ENCODE measurements around the gene KRTAP10-10.
"Not testable (repeated sequence)": the region's sequence is repeated elsewhere in the genome, so short reads cannot be mapped to it uniquely, and the experiment has no call there.

Gene KRTAP10-10

GRCh38 chr21:44637018-44637850, at the start of gene KRTAP10-10:
Gene KRTAP10-10, plus strand, starts transcription at chr21:44637356. Its CDS starts 62 bp downstream, at chr21:44637418.
- H3K4me3 ChIP-seq: no peak within 1 kb of the TSS
- no peaks in the 10 kb centered on the region for H3K4me1 ChIP-seq
- no peaks in the 10 kb centered on the region for H4K20me1 ChIP-seq
- H3K9ac ChIP-seq: no peak within 1 kb of the TSS
- H3K27ac ChIP-seq: no peak within 1 kb of the TSS
- no peaks in the 10 kb centered on the region for H3K36me3 ChIP-seq
- H3K27me3 ChIP-seq: no peaks in the 10 kb centered on the region
- H3K9me3 ChIP-seq: peaks cover 20% of the 10 kb centered on the region
- no peak for TF ChIP-seq Cebpa-rat (IDR thresholded peaks at IDR 0.05)
- H3K4me2 ChIP-seq: no peak within 1 kb of the TSS

GRCh38 chr21:44589094-44589493, 48.1 kb upstream of the KRTAP10-10 start:
- Histone ChIP-seq H3K9ac (no peak overlapping the region), H3K27ac (no peak overlapping the region), H3K27me3 (no peaks in the 10 kb centered on the region), H4K20me1 (no peaks in the 10 kb centered on the region), H3K4me1 (peaks cover 24% of the 10 kb centered on the region), H3K9me3 (peaks cover 6% of the 10 kb centered on the region; the same call in 1 of the 2 replicates), H3K4me3 (no peak overlapping the region), H3K36me3 (no peaks in the 10 kb centered on the region), H3K4me2 (no peak overlapping the region)
- no peak for TF ChIP-seq Cebpa-rat (IDR thresholded peaks at IDR 0.05)

- Histone ChIP-seq H3K4me2 (no peak overlapping the region), H3K4me1 (peaks cover 26% of the 10 kb centered on the region), H3K27ac (no peak overlapping the region), H4K20me1 (no peaks in the 10 kb centered on the region), H3K9me3 (peaks cover 6% of the 10 kb centered on the region; the same call in 1 of the 2 replicates), H3K9ac (no peak overlapping the region), H3K27me3 (no peaks in the 10 kb centered on the region), H3K36me3 (no peaks in the 10 kb centered on the region), H3K4me3 (no peak overlapping the region)
- TF ChIP-seq Cebpa-rat (IDR thresholded peaks at IDR 0.05): no peak
Observed at GRCh38 chr21:44589586-44590305, 47.4 kb upstream of the KRTAP10-10 start.

DNA sequence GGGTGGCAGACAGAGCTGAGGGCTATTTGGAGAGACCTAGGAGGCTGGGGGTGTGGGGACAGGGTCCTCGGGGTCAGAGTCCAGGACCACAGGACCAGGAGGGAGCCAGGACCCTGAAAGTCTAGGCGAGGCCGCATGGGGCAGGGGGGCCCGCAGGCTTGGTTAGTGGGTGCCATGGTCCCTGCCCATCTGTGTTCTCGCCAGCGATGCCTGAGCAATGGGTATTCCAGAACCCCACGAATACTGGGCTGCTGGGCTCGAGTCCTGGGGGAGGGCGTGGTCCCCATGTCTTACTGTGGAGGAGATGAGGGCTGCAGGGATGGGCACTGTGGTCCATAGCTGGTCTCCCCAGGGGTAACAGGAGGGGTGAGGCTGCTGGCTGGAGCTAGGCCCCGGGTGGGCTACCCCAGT, 46.8 kb upstream of the KRTAP10-10 start:
- H3K27me3 ChIP-seq: no peaks in the 10 kb centered on the region
- no peak for TF ChIP-seq Cebpa-rat (IDR thresholded peaks at IDR 0.05)
- H3K9ac ChIP-seq: no peak overlapping the region
- peaks cover 32% of the 10 kb centered on the region for H3K4me1 ChIP-seq
- H3K4me3 ChIP-seq: no peak overlapping the region
- H3K27ac ChIP-seq: no peak overlapping the region
- H4K20me1 ChIP-seq: no peaks in the 10 kb centered on the region
- H3K9me3 ChIP-seq: peaks cover 6% of the 10 kb centered on the region; the same call in 1 of the 2 replicates
- H3K4me2 ChIP-seq: no peak overlapping the region
- H3K36me3 ChIP-seq: no peaks in the 10 kb centered on the region

DNA sequence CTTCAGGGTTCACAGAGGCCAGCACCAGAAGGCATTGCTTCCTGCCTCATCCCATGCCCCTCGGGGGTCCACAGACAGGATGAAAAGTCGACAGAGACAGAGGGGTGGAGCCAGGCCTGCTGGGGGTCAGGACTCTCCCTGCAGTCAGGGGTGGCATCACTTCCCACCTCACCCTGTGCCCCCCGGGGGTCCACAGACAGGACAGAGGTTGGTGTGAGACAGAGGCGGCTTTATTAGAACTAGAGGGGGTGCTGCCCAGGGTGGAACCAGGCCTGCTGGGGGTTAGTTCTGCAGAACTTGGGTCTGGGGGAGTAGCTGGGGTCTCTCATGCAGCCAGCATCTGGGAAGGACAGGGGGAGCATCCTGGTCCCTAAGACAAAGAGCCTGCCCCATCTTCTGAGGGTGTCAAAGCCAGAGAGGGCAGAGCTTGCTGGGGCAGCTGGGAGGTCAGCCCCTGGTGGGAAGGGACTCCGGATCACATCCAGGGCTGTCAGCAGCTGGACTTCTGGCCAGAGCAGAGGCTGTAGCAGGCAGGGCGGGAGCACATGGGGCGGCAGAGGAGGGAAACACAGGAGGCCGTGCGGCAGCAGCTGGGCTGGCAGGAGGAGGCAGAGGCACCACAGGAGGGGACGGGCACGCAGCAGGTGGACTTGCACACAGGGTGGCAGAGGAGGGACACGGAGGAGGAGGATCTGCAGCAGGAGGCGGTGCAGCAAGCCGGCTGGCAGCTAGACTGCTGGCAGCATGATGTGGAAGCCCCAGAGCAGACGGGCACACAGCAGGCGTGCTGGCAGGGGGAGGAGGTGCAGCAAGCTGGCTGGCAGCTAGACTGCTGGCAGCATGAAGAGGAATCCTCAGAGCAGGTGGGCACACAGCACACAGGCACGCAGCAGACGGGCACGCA, 46.0 kb upstream of the KRTAP10-10 start:
- H3K9me3 ChIP-seq, H3K27me3 ChIP-seq, H3K4me3 ChIP-seq, H3K9ac ChIP-seq, H3K4me2 ChIP-seq, H4K20me1 ChIP-seq, H3K27ac ChIP-seq, H3K36me3 ChIP-seq: not testable (repeated sequence)
- peaks cover 33% of the 10 kb centered on the region for H3K4me1 ChIP-seq

- H3K27me3 ChIP-seq, H3K4me2 ChIP-seq, H3K9ac ChIP-seq, H3K27ac ChIP-seq, H3K36me3 ChIP-seq, H3K9me3 ChIP-seq, H4K20me1 ChIP-seq, H3K4me3 ChIP-seq: not testable (repeated sequence)
- H3K4me1 ChIP-seq: peaks cover 33% of the 10 kb centered on the region
Observed at GRCh38 chr21:44591801-44592130, 45.4 kb upstream of the KRTAP10-10 start.

- Histone ChIP-seq H3K9ac (peak within 1 kb of the TSS; percentile 17; the same call in 1 of the 2 replicates), H3K9me3 (no peaks in the 10 kb centered on the region), H4K20me1 (no peaks in the 10 kb centered on the region), H3K27me3 (no peaks in the 10 kb centered on the region), H3K4me3 (no peak within 1 kb of the TSS), H3K27ac (peak within 1 kb of the TSS; percentile 61), H3K4me1 (peaks cover 33% of the 10 kb centered on the region), H3K4me2 (peak within 1 kb of the TSS; percentile 82), H3K36me3 (no peaks in the 10 kb centered on the region)
- TF ChIP-seq Cebpa-rat (IDR thresholded peaks at IDR 0.05): no peak
Observed at GRCh38 chr21:44592446-44593311, 44.5 kb upstream of the KRTAP10-10 start, which contains the start of gene KRTAP10-6. Gene KRTAP10-6, minus strand, starts transcription at chr21:44592505. Its CDS starts 21 bp downstream, at chr21:44592484.

DNA sequence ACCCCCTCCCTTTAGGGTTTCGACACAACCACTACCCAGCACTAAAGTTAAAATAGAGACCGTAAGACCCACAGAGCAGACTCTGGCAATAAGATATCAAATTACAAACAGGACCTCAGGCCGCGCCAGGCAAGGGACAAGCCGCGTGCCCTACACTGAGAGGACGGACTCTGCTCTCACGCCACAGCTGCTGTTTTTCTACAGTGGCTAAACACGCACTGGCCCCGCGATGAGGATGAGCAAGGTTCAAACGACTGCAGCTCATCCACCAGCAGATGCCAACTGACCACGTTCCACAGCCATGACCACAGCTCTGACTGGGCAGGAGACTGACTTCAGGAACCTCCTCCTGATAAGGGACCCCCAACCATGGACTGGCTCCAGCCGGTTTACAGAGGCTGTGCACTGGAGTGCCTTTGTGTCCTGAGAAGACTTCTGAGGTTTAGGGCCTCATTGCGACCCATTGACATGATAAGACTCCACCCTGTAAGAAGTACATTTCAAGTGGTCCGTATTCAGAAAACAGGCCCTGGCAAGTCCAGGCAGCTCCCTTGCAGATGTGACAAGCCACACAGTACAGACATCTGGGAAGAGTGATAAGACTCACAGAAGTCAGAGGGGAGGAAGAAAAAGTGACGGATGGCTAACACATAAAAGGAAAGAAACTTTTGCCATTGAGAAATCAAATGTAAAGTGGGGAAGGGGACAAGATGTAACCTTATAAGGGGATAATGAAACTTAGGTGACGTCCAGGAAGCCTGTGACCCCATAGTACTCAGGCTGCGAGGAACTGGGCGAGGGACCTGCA, 43.4 kb upstream of the KRTAP10-10 start:
- H3K9me3 ChIP-seq: no peaks in the 10 kb centered on the region
- H3K27me3 ChIP-seq: no peaks in the 10 kb centered on the region
- no peaks in the 10 kb centered on the region for H3K36me3 ChIP-seq
- H3K9ac ChIP-seq: peak overlapping the region; percentile 17; the same call in 1 of the 2 replicates
- H3K27ac ChIP-seq: peak overlapping the region; percentile 61; the same call in 1 of the 2 replicates
- no peaks in the 10 kb centered on the region for H4K20me1 ChIP-seq
- no peak for TF ChIP-seq Cebpa-rat (IDR thresholded peaks at IDR 0.05)
- H3K4me2 ChIP-seq: peak overlapping the region; percentile 82
- H3K4me1 ChIP-seq: peaks cover 33% of the 10 kb centered on the region
- no peak overlapping the region for H3K4me3 ChIP-seq

All from BLaER1 (cell line).